ENCODE results near the gene REELD1. TPM values are rescaled to one million over a fixed set of nuclear protein-coding genes. Genes with fewer than 3 reads are reported as not detected.
A peak's percentile ranks its signal among the peaks of the same experiment; 100 is the strongest.

Gene REELD1
- total RNA-seq, 1 donor from 2014 or later: not detected

- Histone ChIP-seq H3K27me3 (ENCODE audit: control insufficient read depth, insufficient read depth, low read length) (no peaks in the 10 kb centered on the region), H3K4me3 (ENCODE audit: low read depth, low read length) (no peak overlapping the region), H3K36me3 (ENCODE audit: control insufficient read depth, insufficient read depth, low read length) (no peaks in the 10 kb centered on the region)
- no peak for FAIRE-seq
- DNase-seq (ENCODE audit: low read depth): no peak
- TF ChIP-seq CTCF (IDR thresholded peaks at IDR 0.05; ENCODE audit: insufficient read depth, low read length, severe bottlenecking): no peak
Observed at GRCh38 chr4:146246381-146246780, 32.0 kb downstream of the REELD1 start.

DNA sequence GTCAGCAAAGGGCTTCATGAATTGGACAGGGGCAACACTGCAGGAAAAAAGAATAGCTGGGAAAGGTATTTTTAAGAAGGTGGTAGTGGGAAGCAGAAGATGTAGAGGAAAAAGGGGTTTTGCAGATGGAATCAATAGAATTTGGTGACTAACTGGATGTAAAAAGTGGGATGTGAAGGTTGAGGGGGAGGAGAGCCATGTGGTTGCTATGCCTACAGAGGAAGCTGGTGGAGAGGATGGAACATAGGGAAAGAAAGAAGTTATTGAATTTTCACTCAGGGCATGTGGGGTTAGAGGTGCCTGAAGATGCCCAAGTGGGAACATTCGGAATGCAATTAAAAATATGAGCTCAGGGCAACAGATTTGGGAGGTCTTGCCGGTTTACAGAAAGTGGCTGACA is 33.0 kb downstream of the REELD1 start:
- no peak overlapping the region for H3K4me3 ChIP-seq (ENCODE audit: low read depth, low read length)
- no peak for DNase-seq (ENCODE audit: low read depth)
- FAIRE-seq: no peak
- H3K36me3 ChIP-seq (ENCODE audit: control insufficient read depth, insufficient read depth, low read length): no peaks in the 10 kb centered on the region
- no peaks in the 10 kb centered on the region for H3K27me3 ChIP-seq (ENCODE audit: control insufficient read depth, insufficient read depth, low read length)
- TF ChIP-seq CTCF (IDR thresholded peaks at IDR 0.05; ENCODE audit: insufficient read depth, low read length, severe bottlenecking): no peak

GRCh38 chr4:146252969-146253611 is 38.8 kb downstream of the REELD1 start:
- H3K4me3 ChIP-seq (ENCODE audit: low read depth, low read length): no peak overlapping the region
- H3K27me3 ChIP-seq (ENCODE audit: control insufficient read depth, insufficient read depth, low read length): no peaks in the 10 kb centered on the region
- DNase-seq (ENCODE audit: low read depth) (no peak), FAIRE-seq (no peak)
- no peak for TF ChIP-seq CTCF (IDR thresholded peaks at IDR 0.05; ENCODE audit: insufficient read depth, low read length, severe bottlenecking)
- no peaks in the 10 kb centered on the region for H3K36me3 ChIP-seq (ENCODE audit: control insufficient read depth, insufficient read depth, low read length)

DNA sequence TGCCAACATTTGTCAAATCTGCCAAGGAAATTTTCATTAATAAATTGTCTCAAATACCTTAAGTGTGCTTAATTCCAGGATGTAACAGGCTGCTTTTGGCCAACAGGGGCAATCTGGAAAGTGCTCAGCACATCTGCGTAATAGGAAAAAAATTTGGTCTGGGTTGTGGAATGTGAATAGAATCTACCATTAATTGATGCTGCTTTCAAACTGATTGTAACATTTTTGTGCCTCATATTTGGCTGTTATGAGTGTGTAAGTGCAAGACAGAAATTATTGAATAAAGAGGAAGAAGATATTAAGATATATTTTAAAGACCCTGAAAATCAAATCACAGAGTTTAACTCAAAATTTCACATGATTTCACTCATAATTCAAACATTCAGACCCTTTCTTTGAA is 41.1 kb downstream of the REELD1 start:
- H3K36me3 ChIP-seq (ENCODE audit: control insufficient read depth, insufficient read depth, low read length): no peaks in the 10 kb centered on the region
- H3K27me3 ChIP-seq (ENCODE audit: control insufficient read depth, insufficient read depth, low read length): no peaks in the 10 kb centered on the region
- H3K4me3 ChIP-seq (ENCODE audit: low read depth, low read length): no peak overlapping the region
- TF ChIP-seq CTCF (IDR thresholded peaks at IDR 0.05; ENCODE audit: insufficient read depth, low read length, severe bottlenecking): no peak
- FAIRE-seq: no peak
- DNase-seq (ENCODE audit: low read depth): no peak

DNA sequence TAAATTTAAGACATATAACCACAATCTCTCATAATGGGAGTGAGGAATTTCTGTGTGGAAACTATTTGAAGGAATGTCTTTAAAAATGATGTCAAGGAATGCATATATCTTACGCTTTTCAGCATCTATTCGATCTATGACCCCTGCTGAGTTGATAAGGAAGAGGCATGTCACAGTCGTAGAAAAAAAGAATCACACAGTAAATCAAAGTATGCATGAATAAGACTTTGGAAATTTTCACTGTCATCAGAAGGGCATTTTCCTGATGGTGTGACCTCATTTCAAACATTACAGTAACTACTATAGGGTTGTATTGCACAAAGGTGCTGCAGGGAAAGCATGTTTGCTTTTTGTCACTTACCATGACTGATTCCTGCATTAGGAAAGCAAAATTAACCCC is 41.5 kb downstream of the REELD1 start:
- FAIRE-seq: no peak

More for the DNA sequence above, 41.5 kb downstream of the REELD1 start:
- no peaks in the 10 kb centered on the region for H3K36me3 ChIP-seq (ENCODE audit: control insufficient read depth, insufficient read depth, low read length)
- no peak for TF ChIP-seq CTCF (IDR thresholded peaks at IDR 0.05; ENCODE audit: insufficient read depth, low read length, severe bottlenecking)
- peak; percentile 57 for DNase-seq (ENCODE audit: low read depth)
- no peaks in the 10 kb centered on the region for H3K27me3 ChIP-seq (ENCODE audit: control insufficient read depth, insufficient read depth, low read length)
- no peak overlapping the region for H3K4me3 ChIP-seq (ENCODE audit: low read depth, low read length)
